ENCODE measurements around the gene NTMT1.
A peak's percentile ranks its signal among the peaks of the same experiment; 100 is the strongest.

NTMT1 gene

DNA sequence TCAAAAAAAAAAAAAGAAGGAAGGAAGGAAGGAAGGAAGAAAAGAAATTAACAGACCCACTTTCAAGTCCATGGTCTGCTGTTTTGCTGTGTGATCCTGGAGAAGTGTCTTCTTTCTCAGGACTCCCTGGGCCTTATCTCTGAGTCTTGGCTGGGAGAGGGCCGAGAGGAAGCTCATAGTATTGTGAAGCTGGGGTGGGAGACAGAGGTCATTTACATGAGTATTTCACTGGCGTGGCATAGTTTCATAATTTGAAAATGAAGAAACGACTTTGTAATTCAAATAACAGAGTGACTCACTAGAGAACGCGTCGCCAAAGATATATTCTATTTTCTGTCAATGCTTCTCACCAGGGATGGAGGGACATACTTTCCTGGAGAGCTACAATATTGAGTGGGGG, 2.6 kb upstream of the NTMT1 start:
- peak in 1 of 2 donors; percentile 9 for DNase-seq
- H2BK5ac ChIP-seq (ENCODE audit: low read depth, low read length, poor library complexity): no peak overlapping the region
- no peak overlapping the region for H4K12ac ChIP-seq (ENCODE audit: low read depth, low read length)
- no peak overlapping the region for H2BK12ac ChIP-seq (ENCODE audit: low read length)
- peaks cover 15 to 27% of the 10 kb centered on the region in 2 experiments for H3K4me1 ChIP-seq (ENCODE audit: control insufficient read depth in 1 of 2, insufficient read depth in 2 of 2, low read length in 2 of 2)
- peaks cover 7% of the 10 kb centered on the region in 2 experiments for H3K36me3 ChIP-seq (ENCODE audit: control insufficient read depth in 1 of 2, insufficient read depth in 2 of 2, low read length in 2 of 2)
- H3K9me3 ChIP-seq (ENCODE audit: insufficient read depth, low read depth, low read length): peaks cover 2% of the 10 kb centered on the region
- no peak overlapping the region for H3K14ac ChIP-seq (ENCODE audit: low read length)
- H3K9ac ChIP-seq (ENCODE audit: low read length): no peak overlapping the region
- no peak overlapping the region for H2AK5ac ChIP-seq (ENCODE audit: low read length)
- no peak overlapping the region for H2AFZ ChIP-seq (ENCODE audit: insufficient read depth, low read length, poor library complexity)
- no peak overlapping the region for H2BK120ac ChIP-seq (ENCODE audit: insufficient read depth, low read length, poor library complexity)
- no peak overlapping the region for H4K8ac ChIP-seq (ENCODE audit: low read depth, low read length)
- no peak overlapping the region for H3K23ac ChIP-seq (ENCODE audit: low read length)
- H3K79me1 ChIP-seq (ENCODE audit: low read length): peaks cover 18% of the 10 kb centered on the region
- H4K91ac ChIP-seq (ENCODE audit: low read depth, low read length): no peak overlapping the region
- no peak overlapping the region for H3K4me2 ChIP-seq (ENCODE audit: low read length)
- H3K27ac ChIP-seq (ENCODE audit: low read depth, low read length): no peak overlapping the region
- H3K4me3 ChIP-seq (ENCODE audit: low read depth, low read length): no peak overlapping the region
- peaks cover 2% of the 10 kb centered on the region for H3K27me3 ChIP-seq (ENCODE audit: insufficient read depth, low read length)
- H3K79me2 ChIP-seq (ENCODE audit: control insufficient read depth, insufficient read depth, low read length, poor library complexity): peaks cover 23% of the 10 kb centered on the region
- H3K4ac ChIP-seq (ENCODE audit: low read depth, low read length): no peak overlapping the region
- WGBS (ENCODE audit: extremely low coverage, insufficient coverage, insufficient read length): no CpG with 5 or more reads among the region's 6 CpGs
- H3K18ac ChIP-seq (ENCODE audit: low read length): no peak overlapping the region

GRCh38 chr9:129624168-129624759, 1.7 kb upstream of the NTMT1 start:
- Histone ChIP-seq H3K18ac (ENCODE audit: low read length) (no peak overlapping the region), H3K4me2 (ENCODE audit: low read length) (no peak overlapping the region), H3K36me3 (ENCODE audit: control insufficient read depth in 1 of 2, insufficient read depth in 2 of 2, low read length in 2 of 2) (peaks cover 7 to 8% of the 10 kb centered on the region in 2 experiments), H2BK5ac (ENCODE audit: low read depth, low read length, poor library complexity) (no peak overlapping the region), H3K4me1 (ENCODE audit: control insufficient read depth in 1 of 2, insufficient read depth in 2 of 2, low read length in 2 of 2) (peaks cover 15 to 27% of the 10 kb centered on the region in 2 experiments), H3K4ac (ENCODE audit: low read depth, low read length) (no peak overlapping the region), H2AK5ac (ENCODE audit: low read length) (no peak overlapping the region), H2AFZ (ENCODE audit: insufficient read depth, low read length, poor library complexity) (no peak overlapping the region), H3K9me3 (ENCODE audit: insufficient read depth, low read depth, low read length) (peaks cover 2% of the 10 kb centered on the region), H4K91ac (ENCODE audit: low read depth, low read length) (no peak overlapping the region), H3K79me2 (ENCODE audit: control insufficient read depth, insufficient read depth, low read length, poor library complexity) (peaks cover 25% of the 10 kb centered on the region), H4K8ac (ENCODE audit: low read depth, low read length) (no peak overlapping the region), H4K12ac (ENCODE audit: low read depth, low read length) (no peak overlapping the region), H3K27ac (ENCODE audit: low read depth, low read length) (no peak overlapping the region), H3K14ac (ENCODE audit: low read length) (no peak overlapping the region), H3K4me3 (ENCODE audit: low read depth, low read length) (no peak overlapping the region), H2BK120ac (ENCODE audit: insufficient read depth, low read length, poor library complexity) (no peak overlapping the region), H2BK12ac (ENCODE audit: low read length) (no peak overlapping the region), H3K9ac (ENCODE audit: low read length) (no peak overlapping the region), H3K23ac (ENCODE audit: low read length) (no peak overlapping the region), H3K79me1 (ENCODE audit: low read length) (peaks cover 18% of the 10 kb centered on the region), H3K27me3 (ENCODE audit: insufficient read depth, low read length) (peaks cover 2% of the 10 kb centered on the region)
- WGBS (ENCODE audit: extremely low coverage, insufficient coverage, insufficient read length): no CpG with 5 or more reads among the region's 12 CpGs
- DNase-seq: peak; percentile 27 to 74

DNA sequence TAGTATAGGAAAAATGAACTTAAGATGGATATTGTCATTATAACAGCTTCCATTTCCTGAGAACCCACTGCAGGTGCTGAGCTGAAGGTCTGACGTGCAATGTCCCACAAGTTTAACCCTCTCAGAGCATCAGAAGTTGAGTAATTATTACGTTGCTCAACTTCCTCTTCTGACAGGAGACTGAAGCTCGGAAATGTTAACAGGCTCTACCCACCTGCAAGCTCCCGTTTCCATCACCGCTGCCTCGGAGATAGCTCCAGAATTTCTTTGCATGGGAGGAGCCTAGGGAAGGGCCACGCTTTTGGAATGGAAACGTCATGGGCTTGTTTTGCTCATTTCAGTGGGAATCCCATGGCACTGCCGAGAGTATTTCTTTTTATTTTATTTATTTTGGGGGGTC, 1.0 kb upstream of the NTMT1 start:
- H4K91ac ChIP-seq (ENCODE audit: low read depth, low read length): no peak overlapping the region
- H3K18ac ChIP-seq (ENCODE audit: low read length): no peak overlapping the region
- peaks cover 2% of the 10 kb centered on the region for H3K9me3 ChIP-seq (ENCODE audit: insufficient read depth, low read depth, low read length)
- no peak overlapping the region for H3K14ac ChIP-seq (ENCODE audit: low read length)
- peaks cover 11% of the 10 kb centered on the region in 2 experiments for H3K36me3 ChIP-seq (ENCODE audit: control insufficient read depth in 1 of 2, insufficient read depth in 2 of 2, low read length in 2 of 2)
- peaks cover 24% of the 10 kb centered on the region for H3K79me2 ChIP-seq (ENCODE audit: control insufficient read depth, insufficient read depth, low read length, poor library complexity)
- H4K12ac ChIP-seq (ENCODE audit: low read depth, low read length): no peak overlapping the region
- no peak overlapping the region for H3K4ac ChIP-seq (ENCODE audit: low read depth, low read length)
- WGBS (ENCODE audit: extremely low coverage, insufficient coverage, insufficient read length): no CpG with 5 or more reads among the region's 9 CpGs
- DNase-seq: peak; percentile 68 to 81
- H3K4me3 ChIP-seq (ENCODE audit: low read depth, low read length): no peak overlapping the region
- no peak overlapping the region for H3K9ac ChIP-seq (ENCODE audit: low read length)
- no peak overlapping the region for H3K23ac ChIP-seq (ENCODE audit: low read length)
- no peak overlapping the region for H4K8ac ChIP-seq (ENCODE audit: low read depth, low read length)
- peaks cover 2% of the 10 kb centered on the region for H3K27me3 ChIP-seq (ENCODE audit: insufficient read depth, low read length)
- no peak overlapping the region for H2AFZ ChIP-seq (ENCODE audit: insufficient read depth, low read length, poor library complexity)
- H3K4me2 ChIP-seq (ENCODE audit: low read length): no peak overlapping the region
- H3K4me1 ChIP-seq (ENCODE audit: control insufficient read depth in 1 of 2, insufficient read depth in 2 of 2, low read length in 2 of 2): peaks cover 11 to 24% of the 10 kb centered on the region in 2 experiments
- H2BK5ac ChIP-seq (ENCODE audit: low read depth, low read length, poor library complexity): no peak overlapping the region
- H3K79me1 ChIP-seq (ENCODE audit: low read length): peaks cover 17% of the 10 kb centered on the region
- H3K27ac ChIP-seq (ENCODE audit: low read depth, low read length): no peak overlapping the region
- H2BK120ac ChIP-seq (ENCODE audit: insufficient read depth, low read length, poor library complexity): no peak overlapping the region
- no peak overlapping the region for H2BK12ac ChIP-seq (ENCODE audit: low read length)
- H2AK5ac ChIP-seq (ENCODE audit: low read length): no peak overlapping the region

GRCh38 chr9:129626625-129627284, 792 bp downstream of the NTMT1 start:
- Histone ChIP-seq H3K79me1 (ENCODE audit: low read length) (peaks cover 10% of the 10 kb centered on the region), H2BK5ac (ENCODE audit: low read depth, low read length, poor library complexity) (peak overlapping the region; percentile 95), H3K36me3 (ENCODE audit: control insufficient read depth in 1 of 2, insufficient read depth in 2 of 2, low read length in 2 of 2) (peaks cover 15 to 16% of the 10 kb centered on the region in 2 experiments), H2BK12ac (ENCODE audit: low read length) (no peak overlapping the region), H3K4me2 (ENCODE audit: low read length) (peak overlapping the region; percentile 88), H3K4me1 (ENCODE audit: control insufficient read depth in 1 of 2, insufficient read depth in 2 of 2, low read length in 2 of 2) (peaks cover 10 to 16% of the 10 kb centered on the region in 2 experiments), H3K4me3 (ENCODE audit: low read depth, low read length) (peak overlapping the region; percentile 90), H3K9me3 (ENCODE audit: insufficient read depth, low read depth, low read length) (peaks cover 2% of the 10 kb centered on the region), H4K91ac (ENCODE audit: low read depth, low read length) (peak overlapping the region; percentile 94), H3K18ac (ENCODE audit: low read length) (peak overlapping the region; percentile 96), H3K14ac (ENCODE audit: low read length) (peak overlapping the region; percentile 98), H3K23ac (ENCODE audit: low read length) (no peak overlapping the region), H4K12ac (ENCODE audit: low read depth, low read length) (peak overlapping the region; percentile 83), H4K8ac (ENCODE audit: low read depth, low read length) (peak overlapping the region; percentile 98), H3K4ac (ENCODE audit: low read depth, low read length) (peak overlapping the region; percentile 64), H2AFZ (ENCODE audit: insufficient read depth, low read length, poor library complexity) (no peak overlapping the region), H3K27me3 (ENCODE audit: insufficient read depth, low read length) (no peaks in the 10 kb centered on the region), H3K79me2 (ENCODE audit: control insufficient read depth, insufficient read depth, low read length, poor library complexity) (peaks cover 23% of the 10 kb centered on the region), H2BK120ac (ENCODE audit: insufficient read depth, low read length, poor library complexity) (peak overlapping the region; percentile 84), H3K9ac (ENCODE audit: low read length) (peak overlapping the region; percentile 87), H2AK5ac (ENCODE audit: low read length) (peak overlapping the region; percentile 93), H3K27ac (ENCODE audit: low read depth, low read length) (peak overlapping the region; percentile 70)
- DNase-seq: peak in 1 of 2 donors; percentile 33
- WGBS (ENCODE audit: extremely low coverage, insufficient coverage, insufficient read length): no CpG with 5 or more reads among the region's 20 CpGs
